ENCODE data around the gene STX8.
A peak's percentile ranks its signal among the peaks of the same experiment; 100 is the strongest.

STX8 gene

DNA sequence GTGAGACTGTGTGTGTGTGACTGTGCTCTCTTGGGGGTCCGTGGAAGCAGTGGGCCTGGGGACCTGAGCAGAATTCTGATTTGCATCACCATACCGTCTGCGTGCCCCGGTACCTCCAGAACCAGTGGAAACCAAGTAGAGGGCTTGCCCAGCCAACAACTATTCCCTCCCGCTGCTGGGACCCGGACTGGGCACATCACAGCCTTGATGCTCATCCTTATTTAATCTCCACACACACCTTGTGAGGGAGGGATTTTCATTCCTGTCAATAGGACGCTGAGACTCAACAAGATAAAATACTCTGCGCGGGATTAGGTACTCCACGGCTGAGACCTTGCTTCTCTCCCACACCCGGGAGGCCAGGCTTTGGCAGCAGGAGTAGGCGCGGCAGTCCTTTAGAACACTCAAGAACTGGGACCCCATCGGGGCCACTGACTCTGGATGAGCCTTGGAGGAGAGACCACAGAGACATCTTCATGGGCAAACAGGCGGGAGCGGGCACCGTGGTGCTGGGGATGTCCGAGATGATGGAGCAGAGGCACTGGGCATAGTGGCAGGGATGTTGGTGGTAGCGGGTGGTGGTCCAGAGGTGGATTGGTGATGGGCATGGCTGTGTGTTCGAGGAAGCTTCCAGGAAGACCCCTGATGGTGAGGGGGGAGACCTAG is 346.3 kb downstream of the STX8 start:
- H3K4me3 ChIP-seq (ENCODE audit: low read length) = no peak overlapping the region
- no peak for TF ChIP-seq CTCF (IDR thresholded peaks at IDR 0.05; ENCODE audit: insufficient read depth, low read depth, low read length, missing control alignments)
- DNase-seq (ENCODE audit: low read depth) = no peak

DNA sequence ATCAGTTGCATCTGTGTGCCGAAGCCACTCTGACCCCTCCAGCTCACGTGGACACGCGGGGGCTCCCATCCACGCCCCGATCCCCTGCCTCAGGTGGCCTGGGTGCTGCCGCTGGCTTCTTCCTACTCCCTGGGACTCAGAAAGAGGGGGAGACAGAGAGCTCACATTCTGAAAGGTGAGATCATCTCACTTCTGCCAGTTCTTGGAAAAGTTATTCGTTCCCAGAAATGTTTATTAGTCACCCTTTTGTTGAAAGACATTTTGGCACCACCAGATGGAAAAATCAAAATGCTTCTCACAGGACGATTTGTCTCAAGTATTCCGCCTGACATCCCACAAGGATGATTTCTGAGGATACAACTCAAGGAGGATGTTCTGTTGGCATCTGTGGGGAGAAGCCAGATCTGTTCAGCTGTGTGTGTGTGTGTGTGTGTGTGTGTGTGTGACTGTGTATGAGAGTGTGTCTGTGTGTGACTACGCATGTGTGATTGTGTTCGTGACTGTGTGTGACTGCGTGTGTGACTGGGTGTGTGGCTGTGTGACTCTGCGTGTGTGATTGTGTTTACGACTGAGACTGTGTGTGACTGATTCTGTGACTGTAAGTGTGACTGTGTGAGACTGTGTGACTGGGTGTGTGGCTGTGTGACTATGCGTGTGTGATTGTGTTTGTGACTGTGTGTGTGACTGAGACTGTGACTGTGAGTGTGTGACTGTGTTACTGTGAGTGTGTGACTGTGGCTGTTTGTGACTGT is 347.0 kb downstream of the STX8 start:
- no peak for TF ChIP-seq CTCF (IDR thresholded peaks at IDR 0.05; ENCODE audit: insufficient read depth, low read depth, low read length, missing control alignments)
- DNase-seq (ENCODE audit: low read depth) = peak; percentile 17
- H3K4me3 ChIP-seq (ENCODE audit: low read length) = no peak overlapping the region

GRCh38 chr17:9227819-9228407 is 347.7 kb downstream of the STX8 start:
- DNase-seq (ENCODE audit: low read depth) = no peak
- no peak for TF ChIP-seq CTCF (IDR thresholded peaks at IDR 0.05; ENCODE audit: insufficient read depth, low read depth, low read length, missing control alignments)
- no peak overlapping the region for H3K4me3 ChIP-seq (ENCODE audit: low read length)

- DNase-seq (ENCODE audit: low read depth) = no peak
- H3K4me3 ChIP-seq (ENCODE audit: low read length) = no peak overlapping the region
- no peak for TF ChIP-seq CTCF (IDR thresholded peaks at IDR 0.05; ENCODE audit: insufficient read depth, low read depth, low read length, missing control alignments)
Observed at GRCh38 chr17:9226794-9227135, 348.9 kb downstream of the STX8 start.

DNA sequence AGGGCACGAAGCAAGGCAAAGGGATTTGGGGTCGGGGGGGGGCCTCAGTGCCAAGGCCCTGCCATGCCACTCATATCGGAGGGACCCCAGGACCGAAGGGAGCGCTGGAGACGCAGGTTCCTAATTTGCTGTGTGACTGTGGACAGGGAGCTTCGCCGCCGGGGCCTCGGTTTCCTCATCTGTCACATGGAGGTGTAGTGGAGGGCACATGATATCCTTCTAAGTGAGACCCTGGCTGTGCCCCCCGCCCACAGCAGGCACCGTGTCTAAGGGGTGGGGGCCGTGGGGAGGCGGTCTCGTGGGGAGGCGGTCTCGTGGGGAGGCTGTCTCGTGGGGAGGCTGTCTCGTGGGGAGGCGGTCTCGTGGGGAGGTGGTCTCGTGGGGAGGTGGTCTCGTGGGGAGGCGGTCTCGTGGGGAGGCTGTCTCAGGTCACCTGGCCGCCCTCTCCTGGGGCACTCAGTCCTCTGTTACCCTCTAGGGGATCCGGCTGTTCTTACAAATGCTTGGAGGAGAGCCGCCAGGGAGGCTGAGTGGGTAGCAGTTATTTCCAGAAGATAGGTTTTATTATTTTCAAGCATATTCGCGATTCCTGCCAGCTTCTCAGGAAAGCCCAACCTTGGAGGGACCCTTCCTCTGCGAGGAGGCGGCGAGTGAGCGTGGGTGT is 349.4 kb downstream of the STX8 start:
- DNase-seq (ENCODE audit: low read depth) = no peak
- no peak overlapping the region for H3K4me3 ChIP-seq (ENCODE audit: low read length)
- TF ChIP-seq CTCF (IDR thresholded peaks at IDR 0.05; ENCODE audit: insufficient read depth, low read depth, low read length, missing control alignments) = no peak

GRCh38 chr17:9225305-9226101 is 350.1 kb downstream of the STX8 start:
- no peak for TF ChIP-seq CTCF (IDR thresholded peaks at IDR 0.05; ENCODE audit: insufficient read depth, low read depth, low read length, missing control alignments)
- DNase-seq (ENCODE audit: low read depth) = no peak
- no peak overlapping the region for H3K4me3 ChIP-seq (ENCODE audit: low read length)
